NB4 (cell line): ENCODE results near the gene EMP2.

Experiments
- POLR2A ChIP-seq: IDR thresholded peaks from 2 replicates; pipeline ENCODE4 v1.6.1; 2011; ENCODE audit warnings: mild to moderate bottlenecking; ENCODE audit not compliant: insufficient read length; ENCODE audit errors: extremely low read depth
- TF ChIP-seq, protein P1 (sequence below): IDR thresholded peaks from one replicate; pipeline ENCODE4 v1.5.1; 2012; ENCODE audit warnings: low read depth, low read length
- TF ChIP-seq, protein P2 (sequence below): IDR thresholded peaks from 2 replicates; pipeline ENCODE4 v1.6.1; 2011; ENCODE audit warnings: low read depth, low read length

DNA sequence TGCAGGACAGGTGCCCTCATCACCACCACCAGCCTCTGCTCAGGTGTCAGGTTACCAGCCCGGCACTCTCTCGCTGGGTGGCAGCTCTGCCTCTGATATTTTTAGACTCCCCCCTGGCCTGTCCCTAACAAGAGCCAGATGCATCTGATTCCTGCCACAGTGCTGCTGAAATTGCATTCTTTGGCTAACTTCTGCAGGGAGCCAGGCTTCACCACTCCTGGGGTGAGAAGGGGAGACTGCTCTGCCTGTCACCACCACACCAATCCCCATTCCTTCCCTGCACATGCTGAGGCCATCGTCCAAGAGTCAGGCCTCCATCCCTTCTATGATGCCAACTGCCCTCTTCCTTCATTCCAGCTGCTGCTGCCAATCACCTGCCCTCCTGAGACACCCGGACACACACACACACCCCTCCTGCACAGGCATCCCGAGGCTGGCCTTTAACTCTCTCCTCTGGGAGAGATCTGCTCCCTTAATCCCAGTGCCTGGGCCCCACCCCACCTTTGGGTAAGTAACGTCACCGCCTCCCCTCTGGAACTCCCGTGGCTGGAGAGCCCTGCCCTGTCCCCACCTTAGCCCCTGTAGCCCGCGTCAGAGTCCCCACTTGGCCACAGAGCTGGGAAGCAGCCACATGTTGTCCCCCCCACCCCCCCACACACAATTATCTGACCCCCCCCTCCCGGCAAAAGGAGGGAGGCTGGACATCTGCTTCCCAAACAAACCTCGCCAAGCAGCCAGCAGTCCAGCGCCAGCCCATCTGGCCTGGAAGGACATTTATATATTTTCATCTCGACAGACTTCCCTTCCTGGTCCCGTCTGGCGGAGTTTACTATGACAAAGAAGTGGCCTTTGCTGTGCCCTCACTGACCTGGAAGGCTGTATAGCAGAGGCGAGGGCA is 2.8 kb downstream of the EMP2 start:
- TF ChIP-seq, protein P1, sequence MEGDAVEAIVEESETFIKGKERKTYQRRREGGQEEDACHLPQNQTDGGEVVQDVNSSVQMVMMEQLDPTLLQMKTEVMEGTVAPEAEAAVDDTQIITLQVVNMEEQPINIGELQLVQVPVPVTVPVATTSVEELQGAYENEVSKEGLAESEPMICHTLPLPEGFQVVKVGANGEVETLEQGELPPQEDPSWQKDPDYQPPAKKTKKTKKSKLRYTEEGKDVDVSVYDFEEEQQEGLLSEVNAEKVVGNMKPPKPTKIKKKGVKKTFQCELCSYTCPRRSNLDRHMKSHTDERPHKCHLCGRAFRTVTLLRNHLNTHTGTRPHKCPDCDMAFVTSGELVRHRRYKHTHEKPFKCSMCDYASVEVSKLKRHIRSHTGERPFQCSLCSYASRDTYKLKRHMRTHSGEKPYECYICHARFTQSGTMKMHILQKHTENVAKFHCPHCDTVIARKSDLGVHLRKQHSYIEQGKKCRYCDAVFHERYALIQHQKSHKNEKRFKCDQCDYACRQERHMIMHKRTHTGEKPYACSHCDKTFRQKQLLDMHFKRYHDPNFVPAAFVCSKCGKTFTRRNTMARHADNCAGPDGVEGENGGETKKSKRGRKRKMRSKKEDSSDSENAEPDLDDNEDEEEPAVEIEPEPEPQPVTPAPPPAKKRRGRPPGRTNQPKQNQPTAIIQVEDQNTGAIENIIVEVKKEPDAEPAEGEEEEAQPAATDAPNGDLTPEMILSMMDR: no peak
- TF ChIP-seq, protein P2, sequence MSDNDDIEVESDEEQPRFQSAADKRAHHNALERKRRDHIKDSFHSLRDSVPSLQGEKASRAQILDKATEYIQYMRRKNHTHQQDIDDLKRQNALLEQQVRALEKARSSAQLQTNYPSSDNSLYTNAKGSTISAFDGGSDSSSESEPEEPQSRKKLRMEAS: no peak
- TF ChIP-seq POLR2A: no peak
